K562 (cell line): ENCODE results near the gene ATP13A1. TPM values are rescaled to one million over a fixed set of nuclear protein-coding genes. Genes with fewer than 3 reads are reported as not detected.

ENCODE experiments used
- BRD9 ChIP-seq: fragments of 450-650 bp; IDR thresholded peaks from 2 replicates; pipeline ENCODE4 v1.6.1; 2018; ENCODE audit warnings: low read depth; ENCODE audit not compliant: partially characterized antibody
- BRF1 ChIP-seq: IDR thresholded peaks from 3 replicates; pipeline ENCODE4 v1.6.1; 2011; ENCODE audit warnings: borderline replicate concordance, mild to moderate bottlenecking; ENCODE audit not compliant: insufficient read length; ENCODE audit errors: extremely low read depth
- C11orf30 ChIP-seq: fragments of 450-650 bp; IDR thresholded peaks from 2 replicates; pipeline ENCODE4 v1.6.1; 2016; ENCODE audit warnings: low read depth, mild to moderate bottlenecking
- FOXP1 ChIP-seq: sonication (generic); formaldehyde crosslinking; IDR thresholded peaks from 2 replicates; pipeline ENCODE4 v1.8.0; 2022; ENCODE audit warnings: mild to moderate bottlenecking, missing genetic modification reagents
- KDM5B ChIP-seq: fragments of 200-600 bp; sonication (generic); IDR thresholded peaks from 2 replicates; pipeline ENCODE4 v1.6.1; 2012; ENCODE audit warnings: low read depth, mild to moderate bottlenecking, moderate library complexity, low read length, control low read depth, inconsistent platforms; ENCODE audit not compliant: insufficient replicate concordance
- MCM3 ChIP-seq: fragments of 450-650 bp; IDR thresholded peaks from 2 replicates; pipeline ENCODE4 v1.6.1; 2016
- NFE2 ChIP-seq: IDR thresholded peaks from 2 replicates; pipeline ENCODE4 v1.6.1; 2014; ENCODE audit warnings: antibody characterized with exemption, low read depth
- NR2F6 ChIP-seq: fragments of 450-650 bp; formaldehyde crosslinking; IDR thresholded peaks from 2 replicates; pipeline ENCODE4 v1.4.0; 2020; ENCODE audit warnings: mild to moderate bottlenecking
- SMARCE1 ChIP-seq: fragments of 450-650 bp; IDR thresholded peaks from 2 replicates; pipeline ENCODE4 v1.7.1; 2016; ENCODE audit warnings: mild to moderate bottlenecking
- ZNF274 ChIP-seq: IDR thresholded peaks from 2 replicates; pipeline ENCODE4 v1.6.1; 2011; ENCODE audit warnings: low read depth, mild to moderate bottlenecking, low read length, moderate library complexity, borderline replicate concordance
- ZNF561 ChIP-seq: fragments of 450-650 bp; formaldehyde crosslinking; conservative IDR thresholded peaks from 2 replicates; pipeline ENCODE4 v1.4.0; 2020; ENCODE audit warnings: mild to moderate bottlenecking, moderate library complexity
- ZNF717 ChIP-seq: fragments of 250-450 bp; sonication (Bioruptor Pico); IDR thresholded peaks from 2 replicates; pipeline ENCODE4 v1.5.0; 2021
- polyA plus RNA-seq, 8 experiments: library from polyadenylated mRNA; depleted of rRNA in 4 of 8; stranded (reverse) in 5 of 8; unstranded in 3 of 8; fragments of >200 nt; fragmentation: Nextera tagmentation in 2 of 8; fragmentation: Illumina TruSeq in 1 of 8; extraction: Ambion mirVana in 2 of 8; extraction: Trizol in 1 of 8; gene quantifications; 2 replicates each; pipeline versions ENCODE4 v1.2.1 to v1.2.3, GENCODE V29; 2011 to 2014; ENCODE audit warnings: inconsistent platforms in 1 of 8, missing spikeins in 1 of 8
- total RNA-seq, 7 experiments: library from RNA; depleted of rRNA in 6 of 7; stranded (reverse); fragments of >200 nt in 6 of 7; fragmentation: Illumina TruSeq in 2 of 7; extraction: Trizol in 2 of 7; gene quantifications; 2 replicates each; pipeline versions ENCODE4 v1.2.1 to v1.2.3, GENCODE V29; 2011 to 2021; ENCODE audit warnings: low replicate concordance in 1 of 7
- TF ChIP-seq, protein P1 (sequence below): fragments of 250-450 bp; sonication (Bioruptor Pico); IDR thresholded peaks from 2 replicates; pipeline ENCODE4 v1.4.0; 2020; ENCODE audit warnings: mild to moderate bottlenecking, moderate library complexity
- TF ChIP-seq, protein P2 (sequence below): fragments of 450-650 bp; IDR thresholded peaks from 2 replicates; pipeline ENCODE4 v1.6.1; 2018; ENCODE audit warnings: mild to moderate bottlenecking, low read depth; ENCODE audit not compliant: partially characterized antibody
- TF ChIP-seq, protein P3 (sequence below): fragments of 450-650 bp; formaldehyde crosslinking; IDR thresholded peaks from 2 replicates; pipeline ENCODE4 v1.4.0; 2020; ENCODE audit warnings: mild to moderate bottlenecking, moderate library complexity
- TF ChIP-seq, protein P4 (sequence below): fragments of 250-450 bp; sonication (Bioruptor Pico); IDR thresholded peaks from 2 replicates; pipeline ENCODE4 v1.6.1; 2021; ENCODE audit warnings: mild to moderate bottlenecking
- TF ChIP-seq, protein P5 (sequence below): fragments of 450-650 bp; IDR thresholded peaks from 2 replicates; pipeline ENCODE4 v1.6.1; 2018; ENCODE audit not compliant: partially characterized antibody

ATP13A1 gene
- total and polyA plus RNA-seq, 9 of the 15 experiments (the other 6 are each of a cell fraction or from before 2014, with no cell fraction given): 0.90 to 83.8 (median 23.1) TPM

DNA sequence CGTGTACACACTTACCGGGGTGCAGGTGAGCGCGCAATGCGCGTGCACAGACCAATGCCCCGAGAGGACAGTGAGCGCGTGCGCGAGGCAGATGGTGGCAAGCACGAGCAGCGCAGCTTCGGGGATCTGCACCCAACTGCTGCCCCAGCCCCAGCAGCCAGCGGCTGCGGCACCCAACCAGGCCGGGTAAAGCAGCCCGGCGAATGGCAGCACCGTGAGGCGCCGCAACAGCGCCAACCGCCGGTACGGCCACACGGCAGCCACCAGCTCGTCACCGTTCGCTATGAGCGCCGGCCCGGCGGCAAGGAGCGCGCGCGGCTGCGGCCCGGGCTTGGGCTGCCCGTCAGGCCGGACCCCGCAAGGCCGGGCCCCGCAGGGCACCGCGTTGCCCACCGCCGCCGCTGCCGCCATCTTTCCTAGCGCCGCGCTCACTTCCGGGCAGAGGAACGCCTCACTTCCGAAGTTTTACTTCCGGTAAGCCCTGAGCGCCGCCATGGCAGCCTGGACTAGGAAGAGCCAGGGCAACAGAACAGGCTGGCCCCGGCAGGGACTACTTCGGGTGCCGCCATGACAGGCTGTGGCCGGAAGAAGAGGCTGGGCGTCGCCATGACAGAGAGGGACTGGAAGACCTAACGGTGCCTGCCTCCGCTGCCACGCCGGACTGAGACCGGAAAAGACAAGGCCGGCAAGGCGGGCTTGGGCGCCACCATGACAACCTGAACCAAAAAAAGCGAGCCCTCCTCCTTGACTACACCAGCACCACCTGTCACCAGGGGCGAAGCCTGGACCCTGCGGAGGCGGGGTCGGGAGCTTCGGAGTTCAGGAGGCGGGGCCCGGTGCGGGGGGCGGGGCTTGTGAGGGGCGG, at the start of gene ATP13A1 (continued):
- TF ChIP-seq KDM5B (peak; percentile 89), BRF1 (no peak), C11orf30 (peak; percentile 66), FOXP1 (CRISPR knock-in tag) (no peak; the same call in 1 of the 2 replicates), ZNF561 (CRISPR knock-in tag) (no peak), ZNF717 (no peak), NFE2 (no peak), SMARCE1 (no peak), MCM3 (no peak), BRD9 (peak; percentile 59), ZNF274 (no peak), NR2F6 (CRISPR knock-in tag) (0 out of 2 replicates have a peak, but pooled peaks have one; percentile 36)
- TF ChIP-seq, protein P1, sequence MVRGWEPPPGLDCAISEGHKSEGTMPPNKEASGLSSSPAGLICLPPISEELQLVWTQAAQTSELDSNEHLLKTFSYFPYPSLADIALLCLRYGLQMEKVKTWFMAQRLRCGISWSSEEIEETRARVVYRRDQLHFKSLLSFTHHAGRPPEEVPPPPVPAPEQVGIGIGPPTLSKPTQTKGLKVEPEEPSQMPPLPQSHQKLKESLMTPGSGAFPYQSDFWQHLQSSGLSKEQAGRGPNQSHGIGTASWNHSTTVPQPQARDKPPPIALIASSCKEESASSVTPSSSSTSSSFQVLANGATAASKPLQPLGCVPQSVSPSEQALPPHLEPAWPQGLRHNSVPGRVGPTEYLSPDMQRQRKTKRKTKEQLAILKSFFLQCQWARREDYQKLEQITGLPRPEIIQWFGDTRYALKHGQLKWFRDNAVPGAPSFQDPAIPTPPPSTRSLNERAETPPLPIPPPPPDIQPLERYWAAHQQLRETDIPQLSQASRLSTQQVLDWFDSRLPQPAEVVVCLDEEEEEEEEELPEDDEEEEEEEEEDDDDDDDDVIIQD (CRISPR knock-in tag): no peak
- TF ChIP-seq, protein P2, sequence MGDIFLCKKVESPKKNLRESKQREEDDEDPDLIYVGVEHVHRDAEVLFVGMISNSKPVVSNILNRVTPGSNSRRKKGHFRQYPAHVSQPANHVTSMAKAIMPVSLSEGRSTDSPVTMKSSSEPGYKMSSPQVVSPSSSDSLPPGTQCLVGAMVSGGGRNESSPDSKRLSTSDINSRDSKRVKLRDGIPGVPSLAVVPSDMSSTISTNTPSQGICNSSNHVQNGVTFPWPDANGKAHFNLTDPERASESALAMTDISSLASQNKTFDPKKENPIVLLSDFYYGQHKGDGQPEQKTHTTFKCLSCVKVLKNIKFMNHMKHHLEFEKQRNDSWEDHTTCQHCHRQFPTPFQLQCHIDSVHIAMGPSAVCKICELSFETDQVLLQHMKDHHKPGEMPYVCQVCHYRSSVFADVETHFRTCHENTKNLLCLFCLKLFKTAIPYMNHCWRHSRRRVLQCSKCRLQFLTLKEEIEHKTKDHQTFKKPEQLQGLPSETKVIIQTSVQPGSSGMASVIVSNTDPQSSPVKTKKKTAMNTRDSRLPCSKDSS: no peak
- TF ChIP-seq, protein P3, sequence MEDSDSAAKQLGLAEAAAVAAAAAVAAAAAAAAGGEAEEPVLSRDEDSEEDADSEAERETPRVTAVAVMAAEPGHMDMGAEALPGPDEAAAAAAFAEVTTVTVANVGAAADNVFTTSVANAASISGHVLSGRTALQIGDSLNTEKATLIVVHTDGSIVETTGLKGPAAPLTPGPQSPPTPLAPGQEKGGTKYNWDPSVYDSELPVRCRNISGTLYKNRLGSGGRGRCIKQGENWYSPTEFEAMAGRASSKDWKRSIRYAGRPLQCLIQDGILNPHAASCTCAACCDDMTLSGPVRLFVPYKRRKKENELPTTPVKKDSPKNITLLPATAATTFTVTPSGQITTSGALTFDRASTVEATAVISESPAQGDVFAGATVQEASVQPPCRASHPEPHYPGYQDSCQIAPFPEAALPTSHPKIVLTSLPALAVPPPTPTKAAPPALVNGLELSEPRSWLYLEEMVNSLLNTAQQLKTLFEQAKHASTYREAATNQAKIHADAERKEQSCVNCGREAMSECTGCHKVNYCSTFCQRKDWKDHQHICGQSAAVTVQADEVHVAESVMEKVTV (CRISPR knock-in tag): no peak
- TF ChIP-seq, protein P4, sequence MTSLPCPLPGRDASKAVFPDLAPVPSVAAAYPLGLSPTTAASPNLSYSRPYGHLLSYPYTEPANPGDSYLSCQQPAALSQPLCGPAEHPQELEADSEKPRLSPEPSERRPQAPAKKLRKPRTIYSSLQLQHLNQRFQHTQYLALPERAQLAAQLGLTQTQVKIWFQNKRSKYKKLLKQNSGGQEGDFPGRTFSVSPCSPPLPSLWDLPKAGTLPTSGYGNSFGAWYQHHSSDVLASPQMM (CRISPR knock-in tag): no peak
- TF ChIP-seq, protein P5, sequence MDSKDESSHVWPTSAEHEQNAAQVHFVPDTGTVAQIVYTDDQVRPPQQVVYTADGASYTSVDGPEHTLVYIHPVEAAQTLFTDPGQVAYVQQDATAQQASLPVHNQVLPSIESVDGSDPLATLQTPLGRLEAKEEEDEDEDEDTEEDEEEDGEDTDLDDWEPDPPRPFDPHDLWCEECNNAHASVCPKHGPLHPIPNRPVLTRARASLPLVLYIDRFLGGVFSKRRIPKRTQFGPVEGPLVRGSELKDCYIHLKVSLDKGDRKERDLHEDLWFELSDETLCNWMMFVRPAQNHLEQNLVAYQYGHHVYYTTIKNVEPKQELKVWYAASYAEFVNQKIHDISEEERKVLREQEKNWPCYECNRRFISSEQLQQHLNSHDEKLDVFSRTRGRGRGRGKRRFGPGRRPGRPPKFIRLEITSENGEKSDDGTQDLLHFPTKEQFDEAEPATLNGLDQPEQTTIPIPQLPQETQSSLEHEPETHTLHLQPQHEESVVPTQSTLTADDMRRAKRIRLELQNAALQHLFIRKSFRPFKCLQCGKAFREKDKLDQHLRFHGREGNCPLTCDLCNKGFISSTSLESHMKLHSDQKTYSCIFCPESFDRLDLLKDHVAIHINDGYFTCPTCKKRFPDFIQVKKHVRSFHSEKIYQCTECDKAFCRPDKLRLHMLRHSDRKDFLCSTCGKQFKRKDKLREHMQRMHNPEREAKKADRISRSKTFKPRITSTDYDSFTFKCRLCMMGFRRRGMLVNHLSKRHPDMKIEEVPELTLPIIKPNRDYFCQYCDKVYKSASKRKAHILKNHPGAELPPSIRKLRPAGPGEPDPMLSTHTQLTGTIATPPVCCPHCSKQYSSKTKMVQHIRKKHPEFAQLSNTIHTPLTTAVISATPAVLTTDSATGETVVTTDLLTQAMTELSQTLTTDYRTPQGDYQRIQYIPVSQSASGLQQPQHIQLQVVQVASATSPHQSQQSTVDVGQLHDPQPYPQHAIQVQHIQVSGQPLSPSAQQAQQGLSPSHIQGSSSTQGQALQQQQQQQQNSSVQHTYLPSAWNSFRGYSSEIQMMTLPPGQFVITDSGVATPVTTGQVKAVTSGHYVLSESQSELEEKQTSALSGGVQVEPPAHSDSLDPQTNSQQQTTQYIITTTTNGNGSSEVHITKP: no peak
